CD14-positive monocyte (primary cell): ENCODE measurements around the gene ODAD2. TPM values are rescaled to one million over a fixed set of nuclear protein-coding genes. Genes with fewer than 3 reads are reported as not detected.

Source experiments
- DNase-seq, 3 donors: peaks; one replicate each; pipeline ENCODE4 v3.0.0-alpha.2; 2011 to 2022
- H2AFZ ChIP-seq: 2 replicates; pipeline ENCODE4 v1.6.0; 2012; ENCODE audit warnings: mild to moderate bottlenecking, low read depth, low read length, inconsistent platforms; ENCODE audit not compliant: insufficient read depth, poor library complexity, severe bottlenecking
- H3K27ac ChIP-seq, 2 donors: 1 replicate in 1 of 2; 2 replicates in 1 of 2; pipeline ENCODE4 v1.5.1; 2012 to 2013; ENCODE audit warnings: low read length in 2 of 2, control low read depth in 1 of 2, inconsistent platforms in 1 of 2, low read depth in 1 of 2, mild to moderate bottlenecking in 1 of 2
- H3K27me3 ChIP-seq, 2 donors: one replicate each; pipeline versions ENCODE4 v1.6.0 to v1.6.1; 2011 to 2013; ENCODE audit warnings: low read length in 2 of 2; ENCODE audit not compliant: control insufficient read depth in 2 of 2, insufficient read depth in 2 of 2
- H3K36me3 ChIP-seq, 2 donors: replicated peaks in 1 of 2; 1 replicate in 1 of 2; 2 replicates in 1 of 2; pipeline versions ENCODE4 v1.5.1 to v1.6.1; 2012 to 2013; ENCODE audit warnings: low read length in 2 of 2, control low read depth in 1 of 2, inconsistent platforms in 1 of 2, mild to moderate bottlenecking in 1 of 2; ENCODE audit not compliant: insufficient read depth in 2 of 2, control insufficient read depth in 1 of 2
- H3K4me1 ChIP-seq, 2 donors: 1 replicate in 1 of 2; 2 replicates in 1 of 2; pipeline versions ENCODE4 v1.5.1 to v1.6.1; 2012 to 2013; ENCODE audit warnings: low read length in 2 of 2, control low read depth in 1 of 2, inconsistent platforms in 1 of 2, mild to moderate bottlenecking in 1 of 2, moderate library complexity in 1 of 2; ENCODE audit not compliant: insufficient read depth in 2 of 2, control insufficient read depth in 1 of 2
- H3K4me2 ChIP-seq: replicated peaks from 2 replicates; pipeline ENCODE3; 2012; ENCODE audit warnings: low read length, moderate library complexity, mild to moderate bottlenecking; ENCODE audit not compliant: poor library complexity, severe bottlenecking; ENCODE audit errors: extremely low read depth
- H3K4me3 ChIP-seq, 3 experiments: fragments of 200-600 bp in 1 of 3; sonication (generic) in 1 of 3; replicated peaks in 1 of 3; 1 replicate in 2 of 3; 2 replicates in 1 of 3; pipeline ENCODE4 v1.5.1; 2011 to 2013; ENCODE audit warnings: low read length in 3 of 3, mild to moderate bottlenecking in 3 of 3, control low read depth in 2 of 3, low read depth in 2 of 3, inconsistent platforms in 1 of 3, moderate library complexity in 1 of 3
- H3K79me2 ChIP-seq: 2 replicates; pipeline ENCODE4 v1.6.0; 2012; ENCODE audit warnings: mild to moderate bottlenecking, control low read depth, inconsistent platforms, low read length, moderate library complexity; ENCODE audit not compliant: insufficient read depth
- H3K9ac ChIP-seq: 2 replicates; pipeline ENCODE4 v1.6.0; 2017; ENCODE audit warnings: low read length, mild to moderate bottlenecking; ENCODE audit not compliant: insufficient read depth, poor library complexity, severe bottlenecking
- H3K9me3 ChIP-seq, 2 donors: replicated peaks in 1 of 2; 1 replicate in 1 of 2; 2 replicates in 1 of 2; pipeline versions ENCODE4 v1.5.1 to v1.6.1; 2012 to 2013; ENCODE audit warnings: low read length in 2 of 2, control low read depth in 1 of 2; ENCODE audit not compliant: control insufficient read depth in 1 of 2, insufficient read depth in 1 of 2
- H4K20me1 ChIP-seq: 2 replicates; pipeline ENCODE4 v1.6.0; 2012; ENCODE audit warnings: mild to moderate bottlenecking, low read length, control low read depth, moderate library complexity; ENCODE audit not compliant: insufficient read depth
- H3K27ac Mint-ChIP-seq, 7 donors: one replicate each; pipeline ENCODE4 v1.8.0; 2020; ENCODE audit warnings: mild to moderate bottlenecking in 7 of 7, mixed read lengths in 7 of 7, moderate library complexity in 6 of 7, inconsistent platforms in 2 of 7
- H3K27me3 Mint-ChIP-seq, 3 donors: one replicate each; pipeline ENCODE4 v1.8.0; 2021 to 2022; ENCODE audit warnings: low read depth in 3 of 3, mild to moderate bottlenecking in 3 of 3, mixed read lengths in 3 of 3, moderate library complexity in 3 of 3, inconsistent platforms in 1 of 3
- H3K36me3 Mint-ChIP-seq, 2 donors: one replicate each; pipeline ENCODE4 v1.8.0; 2020; ENCODE audit warnings: mixed read lengths in 2 of 2, inconsistent platforms in 1 of 2, mild to moderate bottlenecking in 1 of 2
- H3K4me1 Mint-ChIP-seq: one replicate; pipeline ENCODE4 v1.8.0; 2020; ENCODE audit warnings: mild to moderate bottlenecking, mixed read lengths
- H3K4me3 Mint-ChIP-seq, 2 donors: one replicate each; pipeline ENCODE4 v1.8.0; 2020; ENCODE audit warnings: mild to moderate bottlenecking in 2 of 2, mixed read lengths in 2 of 2, moderate library complexity in 1 of 2
- H3K9me3 Mint-ChIP-seq, 7 donors: one replicate each; pipeline ENCODE4 v1.8.0; 2020 to 2022; ENCODE audit warnings: mixed read lengths in 7 of 7, mild to moderate bottlenecking in 6 of 7, moderate library complexity in 6 of 7, inconsistent platforms in 2 of 7
- WGBS: methylation state at CpG from one replicate; pipeline ENCODE4 v1.1.5; 2013; ENCODE audit warnings: missing lambda C conversion rate; ENCODE audit not compliant: insufficient coverage; 5-methylcytosine and 5-hydroxymethylcytosine counted together
- intact Hi-C, 2 donors: fragments of 100-400 bp; cut with micrococcal nuclease; formaldehyde crosslinking; loops; one replicate each; pipeline versions ENCODE4 v1.15.0 to v1.15.1; 2023
- polyA plus RNA-seq, 3 donors: library from polyadenylated mRNA; depleted of rRNA in 1 of 3; unstranded in 2 of 3; stranded (reverse) in 1 of 3; fragments of 300-500 nt in 2 of 3; fragments of >200 nt in 1 of 3; fragmentation: Illumina TruSeq in 2 of 3; gene quantifications; 1 replicate in 2 of 3; 2 replicates in 1 of 3; pipeline ENCODE4 v1.2.3, GENCODE V29; 2012 to 2021
- TF ChIP-seq, protein P1 (sequence below): fragments of 200-600 bp; IDR thresholded peaks from one replicate; pipeline ENCODE4 v1.8.0; 2022; ENCODE audit warnings: antibody characterized with exemption, mild to moderate bottlenecking

ODAD2 gene
- polyA plus RNA-seq, 3 donors = not detected

DNA sequence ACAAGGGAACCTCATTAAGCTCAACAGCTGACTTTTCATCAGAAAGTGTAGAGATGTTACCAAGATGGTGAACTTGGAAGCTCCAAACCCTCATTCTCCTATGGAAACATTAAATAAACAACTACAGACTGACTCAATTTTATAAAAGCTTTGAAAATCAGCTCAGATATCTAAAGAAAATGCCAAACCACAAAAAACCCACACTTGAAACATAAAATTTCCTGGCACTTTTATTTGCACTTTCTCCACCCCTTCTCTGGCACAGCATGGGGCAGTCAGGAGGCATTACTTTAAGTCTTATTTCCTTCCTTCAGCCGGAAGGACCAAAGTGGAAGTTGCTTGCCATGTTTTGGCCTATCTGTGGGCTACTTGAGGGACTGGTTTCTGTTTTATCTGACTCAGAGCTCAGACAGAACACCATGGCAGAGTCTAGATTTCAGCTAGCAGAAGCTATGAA is 114.7 kb downstream of the ODAD2 start:
- TF ChIP-seq, protein P1, sequence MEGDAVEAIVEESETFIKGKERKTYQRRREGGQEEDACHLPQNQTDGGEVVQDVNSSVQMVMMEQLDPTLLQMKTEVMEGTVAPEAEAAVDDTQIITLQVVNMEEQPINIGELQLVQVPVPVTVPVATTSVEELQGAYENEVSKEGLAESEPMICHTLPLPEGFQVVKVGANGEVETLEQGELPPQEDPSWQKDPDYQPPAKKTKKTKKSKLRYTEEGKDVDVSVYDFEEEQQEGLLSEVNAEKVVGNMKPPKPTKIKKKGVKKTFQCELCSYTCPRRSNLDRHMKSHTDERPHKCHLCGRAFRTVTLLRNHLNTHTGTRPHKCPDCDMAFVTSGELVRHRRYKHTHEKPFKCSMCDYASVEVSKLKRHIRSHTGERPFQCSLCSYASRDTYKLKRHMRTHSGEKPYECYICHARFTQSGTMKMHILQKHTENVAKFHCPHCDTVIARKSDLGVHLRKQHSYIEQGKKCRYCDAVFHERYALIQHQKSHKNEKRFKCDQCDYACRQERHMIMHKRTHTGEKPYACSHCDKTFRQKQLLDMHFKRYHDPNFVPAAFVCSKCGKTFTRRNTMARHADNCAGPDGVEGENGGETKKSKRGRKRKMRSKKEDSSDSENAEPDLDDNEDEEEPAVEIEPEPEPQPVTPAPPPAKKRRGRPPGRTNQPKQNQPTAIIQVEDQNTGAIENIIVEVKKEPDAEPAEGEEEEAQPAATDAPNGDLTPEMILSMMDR = no peak
- Mint-ChIP-seq H3K9me3 (peaks cover 0 to 9% (median 6%) of the 10 kb centered on the region in 7 donors), H3K4me3 (no peak overlapping the region), H3K4me1 (peaks cover 4% of the 10 kb centered on the region), H3K27ac (no peak overlapping the region), H3K36me3 (no peaks in the 10 kb centered on the region), H3K27me3 (peaks cover 0 to 2% (median 0%) of the 10 kb centered on the region in 3 donors)
- WGBS = no CpG with 5 or more reads among the region's 1 CpG
- Histone ChIP-seq H3K4me1 (no peaks in the 10 kb centered on the region), H3K4me2 (no peak overlapping the region), H3K27ac (no peak overlapping the region), H3K79me2 (no peaks in the 10 kb centered on the region), H4K20me1 (no peaks in the 10 kb centered on the region), H3K9ac (no peak overlapping the region), H3K36me3 (no peaks in the 10 kb centered on the region), H2AFZ (no peak overlapping the region), H3K27me3 (no peaks in the 10 kb centered on the region), H3K9me3 (no peaks in the 10 kb centered on the region), H3K4me3 (no peak overlapping the region)
- intact Hi-C loops = no loop called here
- no peak for DNase-seq

DNA sequence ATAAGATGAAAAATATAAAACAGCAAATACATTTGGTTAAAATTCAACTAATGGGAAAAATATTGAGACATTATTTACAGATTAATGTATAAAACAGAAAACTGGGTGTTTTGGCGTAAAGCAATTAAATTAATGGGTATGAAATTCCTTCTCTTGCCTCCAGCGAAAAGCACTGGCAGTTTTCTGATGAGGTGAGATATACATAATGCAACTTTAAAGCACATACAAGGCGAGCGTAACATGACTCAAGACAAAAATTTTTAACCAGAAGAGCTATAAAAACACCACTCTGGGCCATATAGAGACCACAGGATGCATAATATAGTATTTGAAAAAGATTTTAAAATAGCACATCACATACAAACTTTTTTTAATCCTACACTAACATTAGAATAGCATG is 120.6 kb downstream of the ODAD2 start:
- intact Hi-C loops = no loop called here
- Histone ChIP-seq H3K27ac (no peak overlapping the region), H3K4me2 (no peak overlapping the region), H3K4me3 (no peak overlapping the region), H2AFZ (no peak overlapping the region), H3K9me3 (peaks cover 0 to 8% of the 10 kb centered on the region in 2 donors), H3K27me3 (no peaks in the 10 kb centered on the region), H3K79me2 (no peaks in the 10 kb centered on the region), H4K20me1 (no peaks in the 10 kb centered on the region), H3K4me1 (no peaks in the 10 kb centered on the region), H3K36me3 (no peaks in the 10 kb centered on the region), H3K9ac (no peak overlapping the region)
- no peak overlapping the region for H3K27ac Mint-ChIP-seq
- no peak for DNase-seq
- no peak overlapping the region for H3K4me3 Mint-ChIP-seq
- no peaks in the 10 kb centered on the region for H3K36me3 Mint-ChIP-seq
- H3K27me3 Mint-ChIP-seq = peaks cover 0 to 2% (median 0%) of the 10 kb centered on the region in 3 donors
- no peaks in the 10 kb centered on the region for H3K4me1 Mint-ChIP-seq
- no CpG with 5 or more reads among the region's 4 CpGs for WGBS
- peaks cover 2 to 12% (median 7%) of the 10 kb centered on the region in 7 donors for H3K9me3 Mint-ChIP-seq
- TF ChIP-seq, protein P1 = no peak
